Neural crest cell (in vitro differentiated cells): ENCODE data around the gene CARMIL1. TPM values are rescaled to one million over a fixed set of nuclear protein-coding genes. Genes with fewer than 3 reads are reported as not detected.

Experiments used
- DNase-seq: peaks from one replicate; pipeline ENCODE4 v3.0.0; 2021; ENCODE audit warnings: low read depth, mixed read lengths, low spot score
- H3K27ac Mint-ChIP-seq: one replicate; pipeline ENCODE4 v1.8.0; 2021; ENCODE audit warnings: mild to moderate bottlenecking, mixed read lengths; ENCODE audit not compliant: unreplicated experiment
- H3K27me3 Mint-ChIP-seq: 2 replicates; pipeline ENCODE4 v1.8.0; 2021; ENCODE audit warnings: low read depth, mild to moderate bottlenecking, mixed read lengths
- H3K36me3 Mint-ChIP-seq: 2 replicates; pipeline ENCODE4 v1.8.0; 2021; ENCODE audit warnings: low read depth, mild to moderate bottlenecking, mixed read lengths
- H3K4me1 Mint-ChIP-seq: 2 replicates; pipeline ENCODE4 v1.8.0; 2021; ENCODE audit warnings: mixed read lengths
- H3K4me3 Mint-ChIP-seq: one replicate; pipeline ENCODE4 v1.8.0; 2021; ENCODE audit warnings: mild to moderate bottlenecking, mixed read lengths
- H3K9me3 Mint-ChIP-seq: 2 replicates; pipeline ENCODE4 v1.8.0; 2021; ENCODE audit warnings: mixed read lengths
- total RNA-seq: library from RNA; stranded (reverse); gene quantifications from 2 replicates; pipeline ENCODE4 v1.2.1, GENCODE V29; 2021
- TF ChIP-seq, protein P1 (sequence below): fragments of 200-600 bp; sonication (generic); conservative IDR thresholded peaks from 2 replicates; pipeline ENCODE4 v1.5.0; 2021; ENCODE audit warnings: antibody characterized with exemption, mild to moderate bottlenecking

CARMIL1 gene
- total RNA-seq, 1 donor from 2014 or later, result 4.5 TPM

DNA sequence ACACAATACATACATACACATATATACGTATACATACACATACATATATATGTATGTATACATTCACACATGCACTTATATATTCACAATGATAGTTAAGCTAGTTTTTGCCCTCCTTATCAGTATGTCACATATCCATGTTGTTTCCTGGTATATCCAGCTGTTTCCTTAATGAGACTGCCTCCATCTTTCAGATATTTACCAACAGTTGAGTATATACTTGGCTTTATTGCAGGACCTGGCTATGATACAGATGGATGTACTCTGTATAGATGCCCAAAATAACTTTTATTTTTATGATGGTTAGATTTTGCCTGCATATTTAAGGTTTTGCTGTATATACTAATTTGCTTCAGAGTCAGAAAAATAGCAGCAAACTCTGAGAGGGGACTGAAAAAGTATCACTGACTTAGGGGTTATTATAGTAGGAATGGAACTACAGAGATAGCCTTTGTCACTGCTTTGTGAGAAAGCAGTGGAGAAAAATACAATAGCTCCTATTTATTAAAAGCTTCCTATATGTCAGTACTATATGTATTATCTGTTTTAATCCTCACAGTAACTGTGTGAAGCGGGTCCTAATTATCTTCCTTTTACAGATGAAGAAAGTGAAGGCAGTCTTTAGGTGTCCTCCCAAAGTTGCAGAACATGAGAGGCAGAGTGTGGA, 35.5 kb downstream of the CARMIL1 start:
- no peak overlapping the region for H3K4me3 Mint-ChIP-seq
- no peak overlapping the region for H3K27ac Mint-ChIP-seq
- peaks cover 35% of the 10 kb centered on the region for H3K4me1 Mint-ChIP-seq
- TF ChIP-seq, protein P1, sequence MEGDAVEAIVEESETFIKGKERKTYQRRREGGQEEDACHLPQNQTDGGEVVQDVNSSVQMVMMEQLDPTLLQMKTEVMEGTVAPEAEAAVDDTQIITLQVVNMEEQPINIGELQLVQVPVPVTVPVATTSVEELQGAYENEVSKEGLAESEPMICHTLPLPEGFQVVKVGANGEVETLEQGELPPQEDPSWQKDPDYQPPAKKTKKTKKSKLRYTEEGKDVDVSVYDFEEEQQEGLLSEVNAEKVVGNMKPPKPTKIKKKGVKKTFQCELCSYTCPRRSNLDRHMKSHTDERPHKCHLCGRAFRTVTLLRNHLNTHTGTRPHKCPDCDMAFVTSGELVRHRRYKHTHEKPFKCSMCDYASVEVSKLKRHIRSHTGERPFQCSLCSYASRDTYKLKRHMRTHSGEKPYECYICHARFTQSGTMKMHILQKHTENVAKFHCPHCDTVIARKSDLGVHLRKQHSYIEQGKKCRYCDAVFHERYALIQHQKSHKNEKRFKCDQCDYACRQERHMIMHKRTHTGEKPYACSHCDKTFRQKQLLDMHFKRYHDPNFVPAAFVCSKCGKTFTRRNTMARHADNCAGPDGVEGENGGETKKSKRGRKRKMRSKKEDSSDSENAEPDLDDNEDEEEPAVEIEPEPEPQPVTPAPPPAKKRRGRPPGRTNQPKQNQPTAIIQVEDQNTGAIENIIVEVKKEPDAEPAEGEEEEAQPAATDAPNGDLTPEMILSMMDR, result no peak
- no peaks in the 10 kb centered on the region for H3K36me3 Mint-ChIP-seq
- no peaks in the 10 kb centered on the region for H3K9me3 Mint-ChIP-seq
- DNase-seq, result no peak
- no peaks in the 10 kb centered on the region for H3K27me3 Mint-ChIP-seq

DNA sequence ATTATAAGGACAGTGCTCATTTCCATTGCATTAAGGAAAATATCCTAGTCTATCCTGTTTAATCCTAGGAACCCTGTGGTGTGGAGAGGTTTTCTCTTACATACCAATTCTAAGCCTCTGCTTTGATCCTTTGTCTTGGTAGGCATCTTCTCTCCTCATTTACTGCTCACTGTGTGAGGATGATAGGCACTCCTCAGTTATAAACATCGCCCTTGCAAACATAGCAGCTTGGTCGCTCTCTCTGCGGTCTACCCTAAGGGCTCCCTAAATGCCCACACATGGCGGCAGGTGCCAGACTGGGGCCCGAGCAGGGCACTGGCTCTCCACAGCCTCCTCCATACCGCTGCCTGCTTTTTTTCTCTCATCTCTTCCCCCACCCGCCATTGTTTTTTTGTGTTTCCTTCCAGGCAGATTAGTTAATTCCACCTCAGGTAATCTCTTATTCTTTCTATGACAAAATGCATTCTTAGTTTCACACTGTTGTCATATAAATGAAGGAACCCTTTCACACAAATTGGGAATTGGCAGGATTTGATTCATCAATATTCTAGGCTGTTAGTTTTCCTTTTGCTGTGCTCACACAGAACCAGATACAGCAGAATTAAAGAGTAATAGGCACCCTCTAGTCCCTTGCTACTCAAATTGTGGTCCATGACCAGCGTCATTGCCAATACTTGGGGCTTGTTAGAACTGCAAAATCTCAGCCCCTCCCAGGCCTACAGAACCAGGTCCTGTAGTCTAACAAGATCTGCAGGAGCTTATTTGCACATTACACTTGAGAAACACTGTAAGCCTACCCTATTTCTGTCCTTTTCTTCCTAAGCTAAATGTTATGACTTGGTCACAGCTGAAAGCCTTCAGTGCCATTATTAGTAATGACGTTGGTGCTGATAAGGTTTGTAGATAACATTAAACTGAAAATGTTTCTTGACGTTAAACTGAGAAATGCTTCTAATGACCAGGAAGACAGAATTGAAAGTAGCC, 36.3 kb downstream of the CARMIL1 start:
- Mint-ChIP-seq H3K36me3 (no peaks in the 10 kb centered on the region), H3K27me3 (no peaks in the 10 kb centered on the region), H3K4me3 (no peak overlapping the region), H3K4me1 (peaks cover 35% of the 10 kb centered on the region), H3K27ac (no peak overlapping the region), H3K9me3 (no peaks in the 10 kb centered on the region)
- DNase-seq, result no peak
- TF ChIP-seq, protein P1, result no peak

DNA sequence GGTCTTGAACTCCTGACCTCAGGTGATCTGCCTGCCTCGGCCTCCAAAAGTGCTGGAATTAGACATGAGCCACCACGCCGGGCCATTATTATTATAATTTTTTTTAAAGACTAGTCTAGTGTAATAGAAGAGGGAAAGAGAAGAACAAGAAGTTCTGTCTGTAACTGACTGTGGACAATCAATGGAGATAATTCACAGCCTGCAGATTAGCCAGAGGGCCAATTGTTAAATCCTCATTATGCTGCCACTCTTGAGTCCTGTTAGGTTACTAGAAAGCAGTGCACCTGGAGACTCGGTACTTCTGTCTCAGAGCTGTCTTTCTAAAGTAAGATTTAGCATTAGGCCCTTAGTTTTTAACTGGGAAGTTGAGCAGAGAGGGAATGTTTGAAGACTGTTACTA, 37.5 kb downstream of the CARMIL1 start:
- H3K4me1 Mint-ChIP-seq, result peaks cover 35% of the 10 kb centered on the region
- H3K27me3 Mint-ChIP-seq, result no peaks in the 10 kb centered on the region
- H3K27ac Mint-ChIP-seq, result no peak overlapping the region
- TF ChIP-seq, protein P1, result no peak
- H3K4me3 Mint-ChIP-seq, result no peak overlapping the region
- no peak for DNase-seq
- H3K36me3 Mint-ChIP-seq, result no peaks in the 10 kb centered on the region
- H3K9me3 Mint-ChIP-seq, result no peaks in the 10 kb centered on the region

DNA sequence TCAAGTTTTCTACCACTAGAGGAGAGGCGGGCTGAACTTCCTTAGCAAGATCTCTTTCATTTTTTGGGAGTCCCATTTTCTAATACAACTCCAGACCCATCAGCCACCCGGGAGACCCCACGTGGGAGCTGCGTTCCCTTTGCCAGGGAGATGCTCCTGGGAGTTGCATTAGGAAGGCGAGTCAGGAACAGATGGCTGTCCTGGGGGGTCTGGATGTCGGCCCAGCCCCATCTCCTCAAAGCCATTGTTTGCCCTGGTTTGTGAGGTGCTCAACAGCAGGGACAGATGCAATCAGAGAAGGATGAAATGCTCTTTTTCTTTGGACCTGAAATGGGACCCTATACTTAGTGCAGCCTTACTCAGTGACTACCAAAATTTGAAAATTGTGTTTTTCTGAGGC, 39.4 kb downstream of the CARMIL1 start:
- no peak for DNase-seq
- no peak overlapping the region for H3K27ac Mint-ChIP-seq

DNA sequence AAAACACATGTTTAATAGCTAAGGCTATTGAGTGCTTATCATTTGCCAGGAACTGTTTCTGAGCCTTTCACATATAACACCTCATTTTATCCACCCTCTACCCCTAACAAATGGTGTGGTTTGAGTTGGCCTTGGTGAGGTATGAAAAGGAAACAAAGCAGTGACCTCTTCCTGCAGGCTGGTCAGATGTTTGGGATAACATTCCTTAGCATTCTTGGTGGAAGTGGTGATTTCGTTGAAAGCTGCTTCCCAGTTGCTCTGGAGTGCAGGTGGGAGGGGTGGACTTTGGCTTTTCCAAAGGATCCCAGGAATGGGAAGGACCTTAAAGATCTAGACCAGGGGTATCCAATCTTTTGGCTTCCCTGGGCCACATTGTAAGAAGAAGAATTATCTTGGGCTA, 41.3 kb downstream of the CARMIL1 start:
- no peaks in the 10 kb centered on the region for H3K9me3 Mint-ChIP-seq
- TF ChIP-seq, protein P1, result no peak
- no peak overlapping the region for H3K27ac Mint-ChIP-seq
- H3K4me3 Mint-ChIP-seq, result no peak overlapping the region
- no peaks in the 10 kb centered on the region for H3K27me3 Mint-ChIP-seq
- H3K36me3 Mint-ChIP-seq, result no peaks in the 10 kb centered on the region
- no peak for DNase-seq
- peaks cover 21% of the 10 kb centered on the region for H3K4me1 Mint-ChIP-seq

More for the DNA sequence above, 39.4 kb downstream of the CARMIL1 start:
- H3K36me3 Mint-ChIP-seq, result no peaks in the 10 kb centered on the region
- no peak overlapping the region for H3K4me3 Mint-ChIP-seq
- H3K9me3 Mint-ChIP-seq, result no peaks in the 10 kb centered on the region
- no peaks in the 10 kb centered on the region for H3K27me3 Mint-ChIP-seq
- peaks cover 25% of the 10 kb centered on the region for H3K4me1 Mint-ChIP-seq
- TF ChIP-seq, protein P1, result no peak
